Transverse colon (tissue), 4 donors: ENCODE results near the gene TUBB. TPM values are rescaled to one million over a fixed set of nuclear protein-coding genes. Genes with fewer than 3 reads are reported as not detected.
A peak's percentile ranks its signal among the peaks of the same experiment; 100 is the strongest.
"Not testable (repeated sequence)": the region's sequence is repeated elsewhere in the genome, so short reads cannot be mapped to it uniquely, and the experiment has no call there.

Experiments
- DNase-seq: peaks from one replicate; pipeline ENCODE4 v3.0.0-alpha.2; 2019
- H3K27ac ChIP-seq, 4 donors: fragments of 200-600 bp; sonication (generic); 2 replicates each; pipeline ENCODE4 v1.5.1; 2016 to 2018; ENCODE audit warnings: inconsistent platforms in 4 of 4
- H3K27me3 ChIP-seq: fragments of 200-600 bp; sonication (generic); 2 replicates; pipeline ENCODE4 v1.5.1; 2017; ENCODE audit warnings: inconsistent platforms
- H3K36me3 ChIP-seq, 4 donors: fragments of 200-600 bp; sonication (generic); 2 replicates each; pipeline ENCODE4 v1.5.1; 2017 to 2019; ENCODE audit warnings: inconsistent platforms in 4 of 4
- H3K4me1 ChIP-seq, 4 donors: fragments of 200-600 bp; sonication (generic); 2 replicates each; pipeline ENCODE4 v1.5.1; 2017 to 2020; ENCODE audit warnings: inconsistent platforms in 4 of 4
- H3K4me3 ChIP-seq, 4 donors: fragments of 200-600 bp; sonication (generic); 1 replicate in 1 of 4; 2 replicates in 3 of 4; pipeline versions ENCODE4 v1.5.1 to v1.6.1; 2017 to 2019; ENCODE audit warnings: inconsistent platforms in 4 of 4
- H3K9me3 ChIP-seq, 2 donors: fragments of 200-600 bp; sonication (generic); 2 replicates each; pipeline ENCODE4 v1.5.1; 2017 to 2019; ENCODE audit warnings: inconsistent platforms in 2 of 2
- EP300 ChIP-seq: sonication (generic); formaldehyde crosslinking; IDR thresholded peaks from one replicate; pipeline ENCODE4 v1.6.1; 2017; ENCODE audit warnings: antibody characterized with exemption, low read depth
- POLR2A ChIP-seq: fragments of 450-650 bp; IDR thresholded peaks from one replicate; pipeline ENCODE4 v1.6.1; 2016; ENCODE audit warnings: antibody characterized with exemption, mild to moderate bottlenecking, moderate library complexity
- POLR2AphosphoS5 ChIP-seq, 3 donors: sonication (generic); formaldehyde crosslinking; IDR thresholded peaks; one replicate each; pipeline ENCODE4 v1.6.1; 2016; ENCODE audit warnings: antibody characterized with exemption in 3 of 3
- WGBS, 2 donors: methylation state at CpG; one replicate each; pipeline ENCODE4 v1.1.5; 2018; ENCODE audit warnings: low coverage in 1 of 2; 5-methylcytosine and 5-hydroxymethylcytosine counted together
- in situ Hi-C, 4 donors: fragments of 200-750 bp; cut with MboI; loops; one replicate each; pipeline versions ENCODE4 v1.15.0 to v1.15.1; 2017; ENCODE audit warnings: low sequenced_read_pairs in 3 of 4, low pct_ligation_motif_present in 1 of 4, low pct_unique_long_range_greater_than_20kb in 1 of 4
- intact Hi-C: fragments of 100-400 bp; cut with DNase I; formaldehyde crosslinking; loops from one replicate; pipeline ENCODE4 v1.15.1; 2023; ENCODE audit warnings: low total_unique reads
- total RNA-seq, 4 donors: library from RNA; depleted of rRNA; stranded (reverse); fragments of >200 nt; gene quantifications; one replicate each; pipeline ENCODE4 v1.1.0, GENCODE V29; 2016
- TF ChIP-seq, protein P1 (sequence below), 5 experiments: fragments of 200-600 bp in 3 of 5; fragments of 450-650 bp in 2 of 5; sonication (generic) in 3 of 5; IDR thresholded peaks; 1 replicate in 2 of 5; 2 replicates in 3 of 5; pipeline ENCODE4 v1.5.1; 2016 to 2017; ENCODE audit warnings: antibody characterized with exemption in 5 of 5, inconsistent platforms in 3 of 5, mild to moderate bottlenecking in 2 of 5, moderate library complexity in 1 of 5

Gene TUBB
- total RNA-seq, 4 donors from 2014 or later: 77.1 to 128 (median 106) TPM

DNA sequence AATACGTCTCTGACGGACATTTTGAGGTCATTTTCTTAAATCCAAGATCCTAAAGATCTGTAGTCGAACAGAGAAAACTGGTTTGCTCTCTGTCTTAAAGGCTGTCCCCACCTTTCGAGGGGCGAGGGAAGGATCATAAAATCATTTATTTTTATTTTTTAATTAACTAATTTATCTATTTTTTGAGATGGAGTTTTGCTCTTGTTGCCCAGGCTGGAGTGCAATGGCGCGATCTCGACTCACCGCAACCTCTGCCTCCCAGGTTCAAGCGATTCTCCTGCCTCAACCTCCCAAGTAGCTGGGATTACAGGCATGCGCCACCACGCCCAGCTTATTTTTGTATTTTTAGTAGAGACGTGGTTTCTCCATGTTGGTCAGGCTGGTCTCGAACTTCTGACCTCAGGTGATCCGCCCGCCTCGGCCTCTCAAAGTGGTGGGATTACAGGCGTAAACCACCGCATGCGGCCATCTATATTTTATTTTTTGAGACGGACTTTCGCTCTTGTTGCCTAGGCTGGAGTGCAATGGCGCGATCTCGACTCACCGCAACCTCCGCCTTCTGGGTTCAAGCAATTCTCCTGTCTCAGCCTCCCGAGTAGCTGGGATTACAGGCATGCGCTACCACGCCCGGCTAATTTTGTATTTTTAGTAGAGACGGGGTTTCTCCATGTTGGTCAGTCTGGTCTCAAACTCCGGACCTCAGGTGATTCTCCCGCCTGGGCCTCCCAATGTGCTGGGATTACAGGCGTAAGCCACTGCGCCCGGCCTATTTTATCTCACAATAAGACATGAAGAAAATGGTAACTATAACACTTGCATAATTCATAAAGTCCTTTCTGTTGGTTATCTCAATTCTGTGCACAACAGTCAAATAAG lies 2.1 kb upstream of the TUBB start:
- DNase-seq, H3K27me3 ChIP-seq, H3K9me3 ChIP-seq: not testable (repeated sequence)
- TF ChIP-seq, protein P1, sequence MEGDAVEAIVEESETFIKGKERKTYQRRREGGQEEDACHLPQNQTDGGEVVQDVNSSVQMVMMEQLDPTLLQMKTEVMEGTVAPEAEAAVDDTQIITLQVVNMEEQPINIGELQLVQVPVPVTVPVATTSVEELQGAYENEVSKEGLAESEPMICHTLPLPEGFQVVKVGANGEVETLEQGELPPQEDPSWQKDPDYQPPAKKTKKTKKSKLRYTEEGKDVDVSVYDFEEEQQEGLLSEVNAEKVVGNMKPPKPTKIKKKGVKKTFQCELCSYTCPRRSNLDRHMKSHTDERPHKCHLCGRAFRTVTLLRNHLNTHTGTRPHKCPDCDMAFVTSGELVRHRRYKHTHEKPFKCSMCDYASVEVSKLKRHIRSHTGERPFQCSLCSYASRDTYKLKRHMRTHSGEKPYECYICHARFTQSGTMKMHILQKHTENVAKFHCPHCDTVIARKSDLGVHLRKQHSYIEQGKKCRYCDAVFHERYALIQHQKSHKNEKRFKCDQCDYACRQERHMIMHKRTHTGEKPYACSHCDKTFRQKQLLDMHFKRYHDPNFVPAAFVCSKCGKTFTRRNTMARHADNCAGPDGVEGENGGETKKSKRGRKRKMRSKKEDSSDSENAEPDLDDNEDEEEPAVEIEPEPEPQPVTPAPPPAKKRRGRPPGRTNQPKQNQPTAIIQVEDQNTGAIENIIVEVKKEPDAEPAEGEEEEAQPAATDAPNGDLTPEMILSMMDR (IDR thresholded peaks at IDR 0.05): peak in 1 of 5 experiments; percentile 25
- TF ChIP-seq POLR2A: peak; percentile 15
- Histone ChIP-seq H3K27ac (peak overlapping the region; percentile 93 to 99 (median 98)), H3K36me3 (peaks cover 0 to 13% (median 5%) of the 10 kb centered on the region in 4 donors), H3K4me3 (peak overlapping the region; percentile 3 to 55 (median 43)), H3K4me1 (peaks cover 4 to 46% (median 39%) of the 10 kb centered on the region in 4 donors)
- WGBS, 2 donors: 64 to 74% methylated on average over 23 to 37 of the region's 37 CpGs
- intact Hi-C loops: loop anchor here (2.0 kb wide), 1 partner anchor 31 kb away; the partner anchor contains the start of gene PPP1R18
- in situ Hi-C loops: loop anchor here in 1 of 4 donors (5.0 kb wide), 1 partner anchor 36 kb away; no protein-coding TSS in a partner anchor

DNA sequence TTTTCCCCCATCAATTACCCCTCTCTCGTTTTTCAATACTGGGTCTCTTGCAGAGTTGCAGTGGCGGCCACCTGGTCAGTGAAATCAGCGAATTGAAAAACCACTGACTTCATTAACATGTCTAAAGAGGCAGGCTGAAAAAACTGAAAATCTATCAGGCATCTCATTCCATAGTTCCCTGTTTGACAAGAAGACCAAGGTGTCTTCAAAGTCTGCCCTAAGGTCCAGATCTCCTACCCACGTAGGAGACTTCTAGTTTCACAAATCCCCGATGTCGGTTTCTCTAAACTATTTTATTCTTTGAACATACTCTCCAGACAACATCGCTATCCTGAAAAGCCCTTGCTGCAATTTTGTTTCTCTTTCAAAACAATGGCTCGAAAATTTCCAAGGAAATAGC lies 796 bp upstream of the TUBB start:
- Histone ChIP-seq H3K27me3 (no peaks in the 10 kb centered on the region), H3K4me1 (peaks cover 4 to 57% (median 39%) of the 10 kb centered on the region in 4 donors), H3K4me3 (peak overlapping the region; percentile 14 to 90 (median 78)), H3K9me3 (no peaks in the 10 kb centered on the region), H3K27ac (peak overlapping the region; percentile 93 to 99 (median 98)), H3K36me3 (peaks cover 0 to 17% (median 9%) of the 10 kb centered on the region in 4 donors)
- no peak for TF ChIP-seq POLR2A
- TF ChIP-seq, protein P1 (IDR thresholded peaks at IDR 0.05): no peak
- in situ Hi-C loops (loop anchor here in 1 of 4 donors (5.0 kb wide), 1 partner anchor 37 kb away; no protein-coding TSS in a partner anchor), intact Hi-C loops (no loop called here)
- no peak for DNase-seq
- WGBS, 2 donors: 29 to 30% methylated on average over 8 of the region's 8 CpGs

DNA sequence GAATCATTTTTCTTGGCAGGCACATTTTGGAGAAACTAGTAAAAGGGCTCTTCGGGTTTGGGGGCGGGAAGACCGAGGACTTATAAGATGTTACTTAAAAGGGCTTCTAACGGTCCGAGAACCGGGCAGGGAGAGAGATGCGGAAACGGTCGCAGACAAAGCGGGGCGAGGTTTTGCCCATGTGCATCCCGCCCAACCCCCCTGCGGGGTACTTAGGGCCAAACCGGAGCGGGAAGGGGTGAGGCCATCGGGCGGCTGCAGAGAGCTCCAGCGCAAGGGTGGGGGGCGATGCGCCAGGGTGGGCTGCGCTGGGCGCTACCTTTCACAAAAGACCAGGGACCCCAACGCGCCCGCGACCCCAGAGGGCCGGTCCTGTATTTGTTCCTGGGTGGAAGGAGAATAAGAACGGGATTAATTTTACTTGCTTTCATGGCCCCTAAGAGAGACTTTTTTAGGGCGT lies 616 bp downstream of the TUBB start:
- intact Hi-C loops (loop anchor here (5.0 kb wide), 1 partner anchor 103 kb away; the partner anchor contains the start of genes MRPS18B and PPP1R10), in situ Hi-C loops (loop anchor here in 2 of 4 donors (5.0 to 10.0 kb wide), 2 partner anchors 38 to 154 kb away; no protein-coding TSS in a partner anchor)

More for the DNA sequence above, 616 bp downstream of the TUBB start:
- Histone ChIP-seq H3K4me3 (peak overlapping the region; percentile 58 to 90 (median 78)), H3K9me3 (no peaks in the 10 kb centered on the region), H3K27ac (peak overlapping the region; percentile 93 to 99 (median 98)), H3K4me1 (peaks cover 4 to 65% (median 39%) of the 10 kb centered on the region in 4 donors), H3K36me3 (peaks cover 0 to 24% (median 11%) of the 10 kb centered on the region in 4 donors), H3K27me3 (no peaks in the 10 kb centered on the region)
- DNase-seq: peak; percentile 84
- TF ChIP-seq, protein P1 (IDR thresholded peaks at IDR 0.05): no peak
- TF ChIP-seq EP300: peak; percentile 21
- peak in 1 of 3 donors; percentile 32 for TF ChIP-seq POLR2AphosphoS5 (IDR thresholded peaks at IDR 0.05)
- 0% methylated on average over 15 to 29 of the region's 29 CpGs for WGBS, 2 donors
